GM23338 (cell line): ENCODE data around the gene OR10C1. TPM values are rescaled to one million over a fixed set of nuclear protein-coding genes. Genes with fewer than 3 reads are reported as not detected.

Source experiments
- ATAC-seq: fragments of 200-7000 bp; cut with Tn5 transposase; 3 replicates; pipeline ENCODE4 v1.9.1; 2020
- DNase-seq: peaks from one replicate; pipeline ENCODE4 v3.0.0-alpha.2; 2015; ENCODE audit warnings: low spot score
- H2AFZ ChIP-seq: fragments of 200-600 bp; sonication (generic); 2 replicates; pipeline ENCODE4 v1.8.0; 2016; ENCODE audit warnings: antibody characterized with exemption, mild to moderate bottlenecking, moderate library complexity
- H3F3A ChIP-seq: fragments of 200-600 bp; sonication (generic); replicated peaks from 2 replicates; pipeline ENCODE4 v1.8.0; 2017; ENCODE audit warnings: antibody characterized with exemption, mixed run types, low read depth
- H3K27ac ChIP-seq: fragments of 200-600 bp; sonication (generic); 2 replicates; pipeline ENCODE4 v1.6.1; 2016; ENCODE audit warnings: low read depth
- H3K27me3 ChIP-seq: fragments of 200-600 bp; sonication (generic); 2 replicates; pipeline ENCODE4 v1.8.0; 2016; ENCODE audit warnings: mild to moderate bottlenecking, mixed run types, moderate library complexity; ENCODE audit not compliant: insufficient read depth
- H3K36me3 ChIP-seq: fragments of 200-600 bp; sonication (generic); 2 replicates; pipeline ENCODE4 v1.8.0; 2016; ENCODE audit warnings: mild to moderate bottlenecking; ENCODE audit not compliant: insufficient read depth
- H3K4me1 ChIP-seq: fragments of 200-600 bp; sonication (generic); 2 replicates; pipeline ENCODE4 v1.8.0; 2016; ENCODE audit warnings: mild to moderate bottlenecking, moderate library complexity; ENCODE audit not compliant: insufficient read depth
- H3K4me2 ChIP-seq: fragments of 200-600 bp; sonication (generic); 2 replicates; pipeline ENCODE4 v1.7.1; 2017; ENCODE audit warnings: mixed run types
- H3K4me3 ChIP-seq: fragments of 200-600 bp; sonication (generic); 2 replicates; pipeline ENCODE4 v1.6.1; 2016; ENCODE audit warnings: mixed run types
- H3K79me2 ChIP-seq: fragments of 200-600 bp; sonication (generic); replicated peaks from 2 replicates; pipeline ENCODE4 v1.8.0; 2017; ENCODE audit warnings: mild to moderate bottlenecking; ENCODE audit not compliant: insufficient read depth
- H3K9me2 ChIP-seq: fragments of 200-600 bp; sonication (generic); 2 replicates; pipeline ENCODE4 v1.8.0; 2017; ENCODE audit not compliant: insufficient read depth
- H4K20me1 ChIP-seq: fragments of 200-600 bp; sonication (generic); replicated peaks from 2 replicates; pipeline ENCODE4 v1.8.0; 2017; ENCODE audit warnings: mild to moderate bottlenecking; ENCODE audit not compliant: insufficient read depth
- H3K27ac Mint-ChIP-seq: 2 replicates; pipeline ENCODE4 v1.8.0; 2020; ENCODE audit warnings: inconsistent platforms, mild to moderate bottlenecking, moderate library complexity, mixed read lengths
- H3K27me3 Mint-ChIP-seq: 3 replicates; pipeline ENCODE4 v1.8.0; 2022; ENCODE audit warnings: low read depth, mild to moderate bottlenecking, moderate library complexity, mixed read lengths, inconsistent platforms; ENCODE audit not compliant: insufficient read depth, poor library complexity
- H3K36me3 Mint-ChIP-seq: 3 replicates; pipeline ENCODE4 v1.8.0; 2021; ENCODE audit warnings: low read depth, mild to moderate bottlenecking, inconsistent platforms, moderate library complexity, mixed read lengths
- H3K4me1 Mint-ChIP-seq: 3 replicates; pipeline ENCODE4 v1.8.0; 2020; ENCODE audit warnings: mild to moderate bottlenecking, inconsistent platforms, mixed read lengths
- H3K4me3 Mint-ChIP-seq: 3 replicates; pipeline ENCODE4 v1.8.0; 2021; ENCODE audit warnings: moderate library complexity, mild to moderate bottlenecking, inconsistent platforms, mixed read lengths
- H3K9me3 Mint-ChIP-seq: 3 replicates; pipeline ENCODE4 v1.8.0; 2020; ENCODE audit warnings: moderate library complexity, mild to moderate bottlenecking, inconsistent platforms, mixed read lengths
- CREB1 ChIP-seq: fragments of 250-450 bp; sonication (Bioruptor Pico); IDR thresholded peaks from 2 replicates; pipeline ENCODE4 v1.5.0; 2020; ENCODE audit warnings: low read depth, mild to moderate bottlenecking, moderate library complexity
- CTCF ChIP-seq, 2 experiments: fragments of 200-600 bp in 1 of 2; sonication (generic) in 1 of 2; conservative IDR thresholded peaks; 2 replicates each; pipeline versions ENCODE4 v1.5.1 to v1.6.1; 2016 to 2017; ENCODE audit warnings: antibody characterized with exemption in 2 of 2, low read depth in 2 of 2, mild to moderate bottlenecking in 2 of 2, moderate library complexity in 1 of 2
- ETS1 ChIP-seq: IDR thresholded peaks from 2 replicates; pipeline ENCODE4 v1.6.1; 2016; ENCODE audit warnings: antibody characterized with exemption
- EZH2 ChIP-seq: fragments of 200-600 bp; sonication (generic); IDR thresholded peaks from one replicate; pipeline ENCODE4 v1.8.0; 2017; ENCODE audit warnings: antibody characterized with exemption, mild to moderate bottlenecking, low read depth; ENCODE audit not compliant: unreplicated experiment
- EZH2phosphoT487 ChIP-seq: fragments of 200-600 bp; sonication (generic); IDR thresholded peaks from one replicate; pipeline ENCODE4 v1.8.1; 2018; ENCODE audit warnings: antibody characterized with exemption; ENCODE audit not compliant: unreplicated experiment
- JUNB ChIP-seq: IDR thresholded peaks from one replicate; pipeline ENCODE4 v1.6.1; 2016; ENCODE audit warnings: antibody characterized with exemption; ENCODE audit not compliant: unreplicated experiment
- NANOG ChIP-seq: IDR thresholded peaks from 2 replicates; pipeline ENCODE4 v1.6.1; 2016; ENCODE audit warnings: antibody characterized with exemption, borderline replicate concordance
- POLR2AphosphoS5 ChIP-seq: IDR thresholded peaks from 2 replicates; pipeline ENCODE4 v1.6.1; 2016; ENCODE audit warnings: antibody characterized with exemption, low read depth
- REST ChIP-seq: IDR thresholded peaks from one replicate; pipeline ENCODE4 v1.6.1; 2018; ENCODE audit warnings: antibody characterized with exemption; ENCODE audit not compliant: unreplicated experiment
- STAT1 ChIP-seq: IDR thresholded peaks from one replicate; pipeline ENCODE4 v1.6.1; 2016; ENCODE audit warnings: antibody characterized with exemption; ENCODE audit not compliant: unreplicated experiment
- ZNF114 ChIP-seq: fragments of 250-450 bp; sonication (Bioruptor Pico); IDR thresholded peaks from 2 replicates; pipeline ENCODE4 v1.5.0; 2020; ENCODE audit warnings: mild to moderate bottlenecking, moderate library complexity
- ZNF331 ChIP-seq: fragments of 250-450 bp; sonication (Bioruptor Pico); IDR thresholded peaks from 2 replicates; pipeline ENCODE4 v1.5.0; 2020; ENCODE audit warnings: low read depth, mild to moderate bottlenecking, moderate library complexity
- polyA plus RNA-seq: library from polyadenylated mRNA; unstranded; fragments of >200 nt; fragmentation: Nextera tagmentation; extraction: Ambion mirVana; gene quantifications from 2 replicates; pipeline ENCODE4 v1.2.1, GENCODE V29; 2016
- total RNA-seq: library from RNA; depleted of rRNA; stranded (reverse); fragments of >200 nt; shearing (Covaris generic); gene quantifications from 2 replicates; pipeline ENCODE4 v1.2.3, GENCODE V29; 2014

Gene OR10C1
- total and polyA plus RNA-seq, 2 experiments from 2014 or later = not detected

GRCh38 chr6:29414588-29414987 is 24.5 kb upstream of the OR10C1 start, which contains the start of gene OR12D1:
OR12D1 (plus strand) TSS chr6:29414928.
- H4K20me1 ChIP-seq = no peaks in the 10 kb centered on the region
- H2AFZ ChIP-seq = no peak within 1 kb of the TSS
- Mint-ChIP-seq H3K4me1 (0 out of 3 replicates have a peak, but pooled peaks cover 2% of the 10 kb centered on the region), H3K27me3 (no peaks in the 10 kb centered on the region), H3K9me3 (no peaks in the 10 kb centered on the region; the same call in 2 of the 3 replicates), H3K36me3 (no peaks in the 10 kb centered on the region), H3K27ac (no peak within 1 kb of the TSS), H3K4me3 (no peak within 1 kb of the TSS)
- no peaks in the 10 kb centered on the region for H3K79me2 ChIP-seq
- no peaks in the 10 kb centered on the region for H3K36me3 ChIP-seq
- DNase-seq (peak; percentile 59), ATAC-seq (peak; percentile 53)
- H3K4me2 ChIP-seq = no peak within 1 kb of the TSS
- peaks cover 6% of the 10 kb centered on the region; the same call in 1 of the 2 replicates for H3K9me2 ChIP-seq
- no peaks in the 10 kb centered on the region for H3F3A ChIP-seq
- H3K27ac ChIP-seq = no peak within 1 kb of the TSS
- TF ChIP-seq CTCF (conservative IDR thresholded peaks at IDR 0.05; ENCODE audit: low read depth in 2 of 2) (peak; percentile 64 to 67), ZNF114 (CRISPR knock-in tag) (no peak)
- no peaks in the 10 kb centered on the region for H3K4me1 ChIP-seq
- H3K4me3 ChIP-seq = no peak within 1 kb of the TSS
- no peaks in the 10 kb centered on the region for H3K27me3 ChIP-seq

- no peak overlapping the region for H3K27ac Mint-ChIP-seq
- ATAC-seq = no peak
- Histone ChIP-seq H2AFZ (no peak overlapping the region), H3K27ac (no peak overlapping the region), H3K4me1 (peaks cover 3% of the 10 kb centered on the region; the same call in 1 of the 2 replicates), H3F3A (no peaks in the 10 kb centered on the region), H4K20me1 (no peaks in the 10 kb centered on the region), H3K27me3 (no peaks in the 10 kb centered on the region), H3K4me2 (no peak overlapping the region), H3K36me3 (no peaks in the 10 kb centered on the region), H3K9me2 (no peaks in the 10 kb centered on the region), H3K4me3 (no peak overlapping the region), H3K79me2 (no peaks in the 10 kb centered on the region)
- H3K36me3 Mint-ChIP-seq = no peaks in the 10 kb centered on the region
- peaks cover 10% of the 10 kb centered on the region; the same call in 2 of the 3 replicates for H3K4me1 Mint-ChIP-seq
- no peak overlapping the region for H3K4me3 Mint-ChIP-seq
- peaks cover 2% of the 10 kb centered on the region for H3K27me3 Mint-ChIP-seq
- no peak for DNase-seq
- no peaks in the 10 kb centered on the region for H3K9me3 Mint-ChIP-seq
- no peak for TF ChIP-seq CREB1 (CRISPR knock-in tag)
- no peak for TF ChIP-seq ZNF331 (CRISPR knock-in tag)
- no peak for TF ChIP-seq JUNB
- no peak for TF ChIP-seq STAT1
- no peak for TF ChIP-seq REST
- TF ChIP-seq NANOG = no peak
- TF ChIP-seq ZNF114 (CRISPR knock-in tag) = no peak
- TF ChIP-seq ETS1 = no peak
- no peak for TF ChIP-seq EZH2phosphoT487
- TF ChIP-seq CTCF (conservative IDR thresholded peaks at IDR 0.05; ENCODE audit: low read depth in 2 of 2) = no peak
- TF ChIP-seq POLR2AphosphoS5 = no peak
- TF ChIP-seq EZH2 = no peak
These were observed 19.6 kb upstream of the OR10C1 start for GRCh38 chr6:29419516-29419915.
